GM18526 (cell line): ENCODE results near the gene LCE5A.

ENCODE experiments used
- POLR2A ChIP-seq: IDR thresholded peaks from 3 replicates; pipeline ENCODE4 v1.6.1; 2011; ENCODE audit not compliant: insufficient read length; ENCODE audit errors: extremely low read depth

Gene LCE5A

GRCh38 chr1:152506899-152507498 is 3.6 kb upstream of the LCE5A start:
- no peak for TF ChIP-seq POLR2A

GRCh38 chr1:152511596-152511995 is 993 bp downstream of the LCE5A start:
- no peak for TF ChIP-seq POLR2A

- TF ChIP-seq POLR2A = no peak
These were observed 2.5 kb downstream of the LCE5A start for GRCh38 chr1:152513081-152513480.

- no peak for TF ChIP-seq POLR2A
These were observed 4.3 kb downstream of the LCE5A start for GRCh38 chr1:152514715-152515433.

GRCh38 chr1:152515434-152515783 is 4.8 kb downstream of the LCE5A start:
- no peak for TF ChIP-seq POLR2A

- no peak for TF ChIP-seq POLR2A
These were observed 5.5 kb downstream of the LCE5A start for GRCh38 chr1:152516082-152516481.

GRCh38 chr1:152517237-152517811 is 6.7 kb downstream of the LCE5A start:
- no peak for TF ChIP-seq POLR2A

GRCh38 chr1:152519851-152520250 is 9.2 kb downstream of the LCE5A start:
- no peak for TF ChIP-seq POLR2A

GRCh38 chr1:152520561-152521090 is 10.0 kb downstream of the LCE5A start:
- no peak for TF ChIP-seq POLR2A

- no peak for TF ChIP-seq POLR2A
These were observed 14.6 kb downstream of the LCE5A start for GRCh38 chr1:152525080-152525641.

- TF ChIP-seq POLR2A = no peak
These were observed 22.8 kb downstream of the LCE5A start for GRCh38 chr1:152533327-152533938.

- no peak for TF ChIP-seq POLR2A
These were observed 25.2 kb downstream of the LCE5A start for GRCh38 chr1:152535774-152536173.

GRCh38 chr1:152537496-152537895 is 26.9 kb downstream of the LCE5A start:
- no peak for TF ChIP-seq POLR2A

- no peak for TF ChIP-seq POLR2A
These were observed 29.3 kb downstream of the LCE5A start for GRCh38 chr1:152539901-152540300.

- no peak for TF ChIP-seq POLR2A
These were observed 33.2 kb downstream of the LCE5A start for GRCh38 chr1:152543820-152544219.

- no peak for TF ChIP-seq POLR2A
These were observed 36.1 kb downstream of the LCE5A start for GRCh38 chr1:152546704-152547103.
